IMR-90 (cell line): ENCODE data around the gene ALK. TPM values are rescaled to one million over a fixed set of nuclear protein-coding genes. Genes with fewer than 3 reads are reported as not detected.

Source experiments
- ATAC-seq: fragments of 200-7000 bp; cut with Tn5 transposase; 2 replicates; pipeline ENCODE4 v1.9.1; 2020; ENCODE audit warnings: low read depth, mild to moderate bottlenecking, moderate library complexity
- BruUV-seq: library from RNA; stranded (reverse); fragments of 400-500 nt; replicated peaks from 2 replicates; lab custom pipeline; 2021; lab: Mats Ljungman, UMichigan
- CTCF ChIA-PET: fragments of 300-600 bp; formaldehyde crosslinking; extraction: SDS; loops from one replicate; lab custom pipeline; 2021; ENCODE audit warnings: antibody characterized with exemption; lab: Yijun Ruan, JAX
- POLR2A ChIA-PET: fragments of 300-600 bp; sonication (Branson Sonifier 250); formaldehyde crosslinking; loops from one replicate; lab custom pipeline; 2022; ENCODE audit warnings: antibody characterized with exemption; ENCODE audit not compliant: unreplicated experiment; lab: Charles Lee
- DNase-seq: peaks from one replicate; pipeline ENCODE4 v3.0.0; 2013
- H2AFZ ChIP-seq: replicated peaks from 2 replicates; pipeline ENCODE3; 2013; ENCODE audit warnings: low read length, mild to moderate bottlenecking; ENCODE audit not compliant: poor library complexity
- H2AK5ac ChIP-seq: 2 replicates; pipeline ENCODE4 v1.6.1; 2013; ENCODE audit warnings: low read depth, low read length, inconsistent platforms
- H2AK9ac ChIP-seq: replicated peaks from 2 replicates; pipeline ENCODE3; 2013; ENCODE audit warnings: mild to moderate bottlenecking, low read depth, low read length, moderate library complexity; ENCODE audit not compliant: poor library complexity
- H2BK120ac ChIP-seq: 2 replicates; pipeline ENCODE4 v1.6.1; 2013; ENCODE audit warnings: low read depth, low read length, inconsistent platforms
- H2BK15ac ChIP-seq: 3 replicates; pipeline ENCODE4 v1.6.1; 2013; ENCODE audit warnings: low read depth, low read length, inconsistent platforms
- H2BK20ac ChIP-seq: 2 replicates; pipeline ENCODE4 v1.6.1; 2013; ENCODE audit warnings: low read depth, mild to moderate bottlenecking, inconsistent platforms, low read length, moderate library complexity
- H2BK5ac ChIP-seq: 2 replicates; pipeline ENCODE4 v1.6.1; 2013; ENCODE audit warnings: mild to moderate bottlenecking, low read depth, low read length, inconsistent platforms; ENCODE audit not compliant: poor library complexity, severe bottlenecking
- H3K14ac ChIP-seq: replicated peaks from 2 replicates; pipeline ENCODE4 v1.6.1; 2013; ENCODE audit warnings: low read depth, low read length, inconsistent platforms
- H3K18ac ChIP-seq: 2 replicates; pipeline ENCODE4 v1.6.1; 2013; ENCODE audit warnings: low read depth, low read length, control low read depth
- H3K23ac ChIP-seq: 2 replicates; pipeline ENCODE4 v1.6.1; 2013; ENCODE audit warnings: low read depth, low read length, inconsistent platforms
- H3K27ac ChIP-seq: 2 replicates; pipeline ENCODE4 v1.5.1; 2013; ENCODE audit warnings: mild to moderate bottlenecking, control low read depth, low read length; ENCODE audit not compliant: insufficient read depth
- H3K27me3 ChIP-seq: 2 replicates; pipeline ENCODE4 v1.6.1; 2013; ENCODE audit warnings: low read length; ENCODE audit not compliant: control insufficient read depth, insufficient read depth
- H3K36me3 ChIP-seq: 2 replicates; pipeline ENCODE4 v1.6.1; 2013; ENCODE audit warnings: low read length, mixed read lengths; ENCODE audit not compliant: control insufficient read depth, insufficient read depth
- H3K4ac ChIP-seq: 2 replicates; pipeline ENCODE4 v1.6.1; 2013; ENCODE audit warnings: low read depth, low read length, inconsistent platforms
- H3K4me1 ChIP-seq: 2 replicates; pipeline ENCODE4 v1.6.1; 2013; ENCODE audit warnings: low read length, mixed read lengths; ENCODE audit not compliant: control insufficient read depth, insufficient read depth
- H3K4me2 ChIP-seq: 2 replicates; pipeline ENCODE4 v1.6.1; 2013; ENCODE audit warnings: low read depth, mild to moderate bottlenecking, control low read depth, low read length, moderate library complexity
- H3K4me3 ChIP-seq: 2 replicates; pipeline ENCODE4 v1.5.1; 2013; ENCODE audit warnings: low read depth, mild to moderate bottlenecking, control low read depth, low read length, moderate library complexity; ENCODE audit not compliant: insufficient read depth
- H3K56ac ChIP-seq: 2 replicates; pipeline ENCODE4 v1.6.1; 2013; ENCODE audit warnings: low read length, inconsistent platforms; ENCODE audit not compliant: insufficient read depth; ENCODE audit errors: extremely low read depth
- H3K79me1 ChIP-seq, 2 experiments: 2 replicates each; pipeline ENCODE4 v1.6.1; 2013; ENCODE audit warnings: low read length in 2 of 2, inconsistent platforms in 1 of 2, low read depth in 1 of 2
- H3K9ac ChIP-seq: 2 replicates; pipeline ENCODE4 v1.6.1; 2013; ENCODE audit warnings: low read depth, low read length, control low read depth
- H3K9me1 ChIP-seq: 2 replicates; pipeline ENCODE4 v1.6.1; 2013; ENCODE audit warnings: low read length, inconsistent platforms; ENCODE audit not compliant: insufficient read depth
- H3K9me3 ChIP-seq: 2 replicates; pipeline ENCODE4 v1.6.1; 2013; ENCODE audit warnings: low read length; ENCODE audit not compliant: control insufficient read depth, insufficient read depth
- H4K20me1 ChIP-seq: 2 replicates; pipeline ENCODE4 v1.6.1; 2013; ENCODE audit warnings: low read length, inconsistent platforms; ENCODE audit not compliant: insufficient read depth
- H4K5ac ChIP-seq: 2 replicates; pipeline ENCODE4 v1.6.1; 2013; ENCODE audit warnings: mild to moderate bottlenecking, low read depth, low read length, control low read depth
- H4K8ac ChIP-seq, 2 experiments: 2 replicates each; pipeline ENCODE4 v1.6.1; 2013; ENCODE audit warnings: low read depth in 2 of 2, low read length in 2 of 2, control low read depth in 1 of 2, inconsistent platforms in 1 of 2
- H4K91ac ChIP-seq: 2 replicates; pipeline ENCODE4 v1.6.1; 2013; ENCODE audit warnings: low read depth, low read length, inconsistent platforms; ENCODE audit not compliant: insufficient read depth
- BHLHE40 ChIP-seq: fragments of 150-350 bp; IDR thresholded peaks from 2 replicates; pipeline ENCODE4 v1.6.1; 2016; ENCODE audit warnings: mild to moderate bottlenecking, low read depth, low read length
- CEBPB ChIP-seq: IDR thresholded peaks from 2 replicates; pipeline ENCODE4 v1.6.1; 2012; ENCODE audit warnings: low read depth, low read length, improper control_type of control experiment
- CHD1 ChIP-seq: IDR thresholded peaks from 2 replicates; pipeline ENCODE4 v1.6.1; 2012; ENCODE audit warnings: low read depth, low read length, improper control_type of control experiment
- CTCF ChIP-seq: conservative IDR thresholded peaks from 2 replicates; pipeline ENCODE4 v1.5.1; 2012; ENCODE audit warnings: mild to moderate bottlenecking, low read depth, low read length, improper control_type of control experiment
- FOS ChIP-seq: fragments of 150-350 bp; IDR thresholded peaks from 2 replicates; pipeline ENCODE4 v1.6.1; 2016; ENCODE audit warnings: low read depth, low read length
- MAFK ChIP-seq: IDR thresholded peaks from 2 replicates; pipeline ENCODE4 v1.6.1; 2012; ENCODE audit warnings: low read depth, low read length, improper control_type of control experiment
- MAZ ChIP-seq: IDR thresholded peaks from 2 replicates; pipeline ENCODE4 v1.6.1; 2012; ENCODE audit warnings: low read depth, mild to moderate bottlenecking, low read length, improper control_type of control experiment, moderate library complexity, borderline replicate concordance
- MXI1 ChIP-seq: IDR thresholded peaks from 2 replicates; pipeline ENCODE4 v1.6.1; 2012; ENCODE audit warnings: low read depth, mild to moderate bottlenecking, low read length, moderate library complexity, borderline replicate concordance
- NFE2L2 ChIP-seq: fragments of 150-350 bp; IDR thresholded peaks from 2 replicates; pipeline ENCODE4 v1.6.1; 2016; ENCODE audit warnings: low read depth, mild to moderate bottlenecking, low read length
- POLR2A ChIP-seq: IDR thresholded peaks from 2 replicates; pipeline ENCODE4 v1.6.1; 2012; ENCODE audit warnings: mild to moderate bottlenecking, low read depth, low read length
- RAD21 ChIP-seq: IDR thresholded peaks from 2 replicates; pipeline ENCODE4 v1.6.1; 2012; ENCODE audit warnings: low read length, improper control_type of control experiment
- RCOR1 ChIP-seq: IDR thresholded peaks from 2 replicates; pipeline ENCODE4 v1.6.1; 2012; ENCODE audit warnings: mild to moderate bottlenecking, low read length, improper control_type of control experiment; ENCODE audit not compliant: insufficient replicate concordance
- RFX5 ChIP-seq: IDR thresholded peaks from 2 replicates; pipeline ENCODE4 v1.8.0; 2012; ENCODE audit warnings: low read depth, mild to moderate bottlenecking, low read length, moderate library complexity
- SMC3 ChIP-seq: fragments of 150-350 bp; IDR thresholded peaks from 2 replicates; pipeline ENCODE4 v1.6.1; 2016; ENCODE audit warnings: low read depth, mild to moderate bottlenecking, antibody characterized with exemption, low read length, moderate library complexity
- USF2 ChIP-seq: fragments of 150-350 bp; IDR thresholded peaks from 2 replicates; pipeline ENCODE4 v1.6.1; 2017; ENCODE audit warnings: mild to moderate bottlenecking, antibody characterized with exemption, low read length, low read depth
- WGBS, 2 experiments: methylation state at CpG; one replicate each; pipeline versions ENCODE4 v1.1.5 to v1.1.7; 2013; ENCODE audit warnings: missing lambda C conversion rate in 2 of 2; ENCODE audit not compliant: insufficient read length in 1 of 2; ENCODE audit errors: extremely low coverage in 2 of 2; 5-methylcytosine and 5-hydroxymethylcytosine counted together
- dilution Hi-C: fragments of 300-500 bp; cut with HindIII; formaldehyde crosslinking; loops from one replicate; pipeline ENCODE4 v1.14.3; 2018; ENCODE audit warnings: low sequenced_read_pairs; ENCODE audit not compliant: unreplicated experiment
- in situ Hi-C: fragments of 300-500 bp; cut with MboI; formaldehyde crosslinking; loops from 3 replicates; pipeline ENCODE4 v1.14.3; 2019; ENCODE audit warnings: low sequenced_read_pairs, inconsistent platforms, mixed read lengths
- intact Hi-C: fragments of 100-400 bp; cut with micrococcal nuclease; formaldehyde crosslinking; loops from 2 replicates; pipeline ENCODE4 v1.10.0; 2022
- polyA plus RNA-seq, 3 experiments: library from polyadenylated mRNA; depleted of rRNA; stranded (reverse); fragments of >200 nt; gene quantifications; 2 replicates each; pipeline ENCODE4 v1.2.3, GENCODE V29; 2012; ENCODE audit warnings: low replicate concordance in 1 of 3
- total RNA-seq: library from RNA; depleted of rRNA; stranded (reverse); fragments of >200 nt; gene quantifications from 2 replicates; pipeline ENCODE4 v1.2.3, GENCODE V29; 2012
- TF ChIP-seq, protein P1 (sequence below): fragments of 150-350 bp; IDR thresholded peaks from 2 replicates; pipeline ENCODE4 v1.6.1; 2016; ENCODE audit warnings: low read depth, mild to moderate bottlenecking, low read length, moderate library complexity, borderline replicate concordance

The ALK gene
- total and polyA plus RNA-seq, 2 of the 4 experiments (the other 2 are of a cell fraction), result not detected

DNA sequence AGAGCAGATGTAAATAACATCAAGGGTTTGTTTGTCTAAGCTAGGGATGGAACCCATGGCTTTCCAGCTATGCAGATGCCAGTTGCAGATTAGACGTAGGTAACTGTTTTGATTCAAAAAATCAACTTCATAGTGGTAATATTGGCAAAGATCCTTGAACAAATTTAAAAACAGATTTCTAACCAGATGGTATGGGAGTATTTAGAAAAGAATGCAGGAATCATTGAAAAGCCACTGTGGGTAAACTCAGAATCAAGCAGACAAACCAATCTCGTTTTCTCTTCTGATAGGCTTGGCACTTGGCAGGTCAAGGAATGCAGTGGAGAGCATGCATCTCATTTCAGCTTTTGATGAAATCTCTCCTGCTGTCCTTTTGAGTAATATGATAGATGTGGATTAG lies 428.7 kb downstream of the ALK start:
- no peaks in the 10 kb centered on the region for H3K36me3 ChIP-seq
- H3K14ac ChIP-seq, result no peak overlapping the region
- H2AFZ ChIP-seq, result no peak overlapping the region
- no peak overlapping the region for H3K23ac ChIP-seq
- no peaks in the 10 kb centered on the region for H3K9me3 ChIP-seq
- no peak overlapping the region for H4K8ac ChIP-seq
- no peaks in the 10 kb centered on the region; the same call in 1 of the 2 replicates for H3K4me1 ChIP-seq
- H3K9ac ChIP-seq, result no peak overlapping the region
- H3K9me1 ChIP-seq, result no peaks in the 10 kb centered on the region
- H2BK20ac ChIP-seq, result no peak overlapping the region
- H3K79me1 ChIP-seq, result no peaks in the 10 kb centered on the region
- no peaks in the 10 kb centered on the region for H4K20me1 ChIP-seq
- no peak overlapping the region for H3K4ac ChIP-seq
- H3K56ac ChIP-seq, result no peak overlapping the region
- no CpG with 5 or more reads among the region's 2 CpGs for WGBS, 2 experiments
- no peak overlapping the region for H2AK5ac ChIP-seq
- no TSS peak for BruUV-seq
- dilution Hi-C loops (no loop called here), intact Hi-C loops (no loop called here), in situ Hi-C loops (no loop called here)
- ChIA-PET CTCF (no interaction called here), POLR2A (no interaction called here)
- ATAC-seq (no peak), DNase-seq (no peak)
- TF ChIP-seq MXI1 (no peak), NFE2L2 (no peak), CEBPB (no peak), RFX5 (no peak), RCOR1 (no peak), CHD1 (no peak), USF2 (no peak), MAFK (no peak), FOS (no peak), CTCF (no peak), MAZ (no peak), SMC3 (no peak), BHLHE40 (no peak), RAD21 (no peak), POLR2A (no peak)
- TF ChIP-seq, protein P1, sequence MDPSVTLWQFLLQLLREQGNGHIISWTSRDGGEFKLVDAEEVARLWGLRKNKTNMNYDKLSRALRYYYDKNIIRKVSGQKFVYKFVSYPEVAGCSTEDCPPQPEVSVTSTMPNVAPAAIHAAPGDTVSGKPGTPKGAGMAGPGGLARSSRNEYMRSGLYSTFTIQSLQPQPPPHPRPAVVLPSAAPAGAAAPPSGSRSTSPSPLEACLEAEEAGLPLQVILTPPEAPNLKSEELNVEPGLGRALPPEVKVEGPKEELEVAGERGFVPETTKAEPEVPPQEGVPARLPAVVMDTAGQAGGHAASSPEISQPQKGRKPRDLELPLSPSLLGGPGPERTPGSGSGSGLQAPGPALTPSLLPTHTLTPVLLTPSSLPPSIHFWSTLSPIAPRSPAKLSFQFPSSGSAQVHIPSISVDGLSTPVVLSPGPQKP, result no peak
- no peak overlapping the region for H4K5ac ChIP-seq
- no peaks in the 10 kb centered on the region for H3K27me3 ChIP-seq
- H2AK9ac ChIP-seq, result no peak overlapping the region
- no peak overlapping the region for H3K18ac ChIP-seq
- H2BK5ac ChIP-seq, result no peak overlapping the region
- H2BK120ac ChIP-seq, result no peak overlapping the region
- H3K27ac ChIP-seq, result no peak overlapping the region
- H4K91ac ChIP-seq, result no peak overlapping the region
- H3K4me3 ChIP-seq, result no peak overlapping the region
- H2BK15ac ChIP-seq, result no peak overlapping the region
- H3K4me2 ChIP-seq, result no peak overlapping the region
